ENCODE results near the gene MYO3B.

- TF ChIP-seq EZH2phosphoT487 (IDR thresholded peaks at IDR 0.05; ENCODE audit: insufficient read depth, low read depth), result no peak
- no peak for TF ChIP-seq EZH2 (IDR thresholded peaks at IDR 0.05; ENCODE audit: insufficient read depth, poor library complexity, severe bottlenecking)
Measured at GRCh38 chr2:170477630-170478029, 299.7 kb downstream of the MYO3B start.

Measured in GM23248 (cell line).